RPMI8226 (cell line): ENCODE data around the gene UGT3A2.

Experiments
- DNase-seq: peaks from one replicate; pipeline ENCODE4 v3.0.0-alpha.2; 2015

UGT3A2 gene

GRCh38 chr5:36001032-36001431 lies 65.7 kb downstream of the UGT3A2 start:
- no peak for DNase-seq

GRCh38 chr5:35999547-35999946 lies 67.1 kb downstream of the UGT3A2 start:
- no peak for DNase-seq

GRCh38 chr5:35996076-35996475 lies 70.6 kb downstream of the UGT3A2 start:
- no peak for DNase-seq

GRCh38 chr5:35990941-35991611 lies 75.6 kb downstream of the UGT3A2 start, which contains the start of gene UGT3A1:
Gene UGT3A1, minus strand, starts transcription at chr5:35991390. Its CDS starts 150 bp downstream, at chr5:35991240.
- DNase-seq = no peak

- DNase-seq = no peak
These were observed 76.2 kb downstream of the UGT3A2 start for GRCh38 chr5:35990520-35990919.

- DNase-seq = no peak
These were observed 78.2 kb downstream of the UGT3A2 start for GRCh38 chr5:35988529-35988928.

- DNase-seq = no peak
These were observed 78.9 kb downstream of the UGT3A2 start for GRCh38 chr5:35987776-35988175.
